Measurements from ENCODE around the gene CFAP46.

GRCh38 chr10:132981746-132982145, 39.4 kb upstream of the CFAP46 start:
- TF ChIP-seq CTCF (IDR thresholded peaks at IDR 0.05; ENCODE audit: low read depth, low read length, missing input control) (no peak), RXRA (IDR thresholded peaks at IDR 0.05) (no peak), MAX (IDR thresholded peaks at IDR 0.05) (no peak), GABPA (IDR thresholded peaks at IDR 0.05 in 1 of 2, conservative IDR thresholded peaks at IDR 0.05 in 1 of 2) (no peak), YY1 (IDR thresholded peaks at IDR 0.05) (no peak), FOXA1 (IDR thresholded peaks at IDR 0.05) (no peak), RAD21 (IDR thresholded peaks at IDR 0.05) (no peak), REST (IDR thresholded peaks at IDR 0.05) (no peak), TAF1 (conservative IDR thresholded peaks at IDR 0.05) (no peak), HNF4G (IDR thresholded peaks at IDR 0.05) (no peak), SP1 (IDR thresholded peaks at IDR 0.05) (no peak), EGR1 (IDR thresholded peaks at IDR 0.05; ENCODE audit: low read depth in 2 of 2) (no peak), JUND (IDR thresholded peaks at IDR 0.05) (no peak)

All from liver (tissue), 3 donors.